RWPE2 (cell line): ENCODE data around the gene GRK2.
"Not testable (repeated sequence)": the region's sequence is repeated elsewhere in the genome, so short reads cannot be mapped to it uniquely, and the experiment has no call there.

Source experiments
- ATAC-seq: fragments of 200-7000 bp; cut with Tn5 transposase; 3 replicates; pipeline ENCODE4 v1.9.1; 2021; ENCODE audit warnings: low read depth
- DNase-seq: peaks from one replicate; pipeline ENCODE4 v3.0.0-alpha.2; 2020; ENCODE audit warnings: low spot score
- H3K27ac ChIP-seq: fragments of 450-650 bp; 2 replicates; pipeline ENCODE4 v1.5.1; 2017; ENCODE audit warnings: mild to moderate bottlenecking; ENCODE audit not compliant: poor library complexity, severe bottlenecking
- H3K27me3 ChIP-seq: fragments of 250-450 bp; sonication (Bioruptor Pico); 2 replicates; pipeline ENCODE4 v1.5.1; 2021; ENCODE audit warnings: mild to moderate bottlenecking, moderate library complexity; ENCODE audit not compliant: insufficient read depth, poor library complexity, severe bottlenecking
- H3K36me3 ChIP-seq: fragments of 250-450 bp; sonication (Bioruptor Pico); 2 replicates; pipeline ENCODE4 v1.5.1; 2020; ENCODE audit warnings: low read depth, mild to moderate bottlenecking, moderate library complexity
- H3K4me1 ChIP-seq: fragments of 250-450 bp; sonication (Bioruptor Pico); 2 replicates; pipeline ENCODE4 v1.5.1; 2021; ENCODE audit warnings: mild to moderate bottlenecking, moderate library complexity; ENCODE audit not compliant: insufficient read depth, poor library complexity, severe bottlenecking
- H3K4me3 ChIP-seq: fragments of 250-450 bp; sonication (Bioruptor Pico); 2 replicates; pipeline ENCODE4 v1.5.1; 2021; ENCODE audit warnings: mild to moderate bottlenecking, moderate library complexity; ENCODE audit not compliant: severe bottlenecking
- H3K9me3 ChIP-seq: fragments of 250-450 bp; sonication (Bioruptor Pico); 2 replicates; pipeline ENCODE4 v1.5.1; 2021; ENCODE audit warnings: mild to moderate bottlenecking, moderate library complexity; ENCODE audit not compliant: severe bottlenecking
- CTCF ChIP-seq: fragments of 450-650 bp; IDR thresholded peaks from one replicate; pipeline ENCODE4 v1.5.1; 2017; ENCODE audit warnings: mild to moderate bottlenecking, moderate library complexity; ENCODE audit not compliant: poor library complexity, severe bottlenecking

The GRK2 gene

GRCh38 chr11:67266449-67267187 lies at the start of gene GRK2:
Gene GRK2, plus strand, starts transcription at chr11:67266473. Its CDS starts 227 bp downstream, at chr11:67266700.
- peak; percentile 1 for TF ChIP-seq CTCF
- Histone ChIP-seq H3K36me3 (peaks cover 24% of the 10 kb centered on the region), H3K27ac (peak within 1 kb of the TSS; percentile 83), H3K27me3 (no peaks in the 10 kb centered on the region), H3K4me3 (peak within 1 kb of the TSS; percentile 97), H3K9me3 (no peaks in the 10 kb centered on the region), H3K4me1 (peaks cover 44% of the 10 kb centered on the region)
- no peak for DNase-seq
- 0 out of 3 replicates have a peak, but pooled peaks have one; percentile 6 for ATAC-seq

- Histone ChIP-seq H3K27ac (no peak overlapping the region), H3K27me3 (no peaks in the 10 kb centered on the region), H3K36me3 (peaks cover 69% of the 10 kb centered on the region), H3K4me1 (no peaks in the 10 kb centered on the region), H3K4me3 (no peak overlapping the region), H3K9me3 (no peaks in the 10 kb centered on the region)
- no peak for DNase-seq
- ATAC-seq = no peak
- no peak for TF ChIP-seq CTCF
These were observed 38.5 kb upstream of the GRK2 start for GRCh38 chr11:67227726-67228125.

- Histone ChIP-seq H3K36me3 (peaks cover 68% of the 10 kb centered on the region), H3K27ac (no peak overlapping the region), H3K9me3 (no peaks in the 10 kb centered on the region), H3K27me3 (no peaks in the 10 kb centered on the region), H3K4me3 (no peak overlapping the region), H3K4me1 (no peaks in the 10 kb centered on the region)
- no peak for ATAC-seq
- DNase-seq = no peak
- no peak for TF ChIP-seq CTCF
These were observed 35.9 kb upstream of the GRK2 start for GRCh38 chr11:67230406-67230805.

- Histone ChIP-seq H3K27me3 (no peaks in the 10 kb centered on the region), H3K27ac (no peak overlapping the region), H3K4me3 (no peak overlapping the region), H3K36me3 (peaks cover 64% of the 10 kb centered on the region), H3K9me3 (no peaks in the 10 kb centered on the region), H3K4me1 (no peaks in the 10 kb centered on the region)
- DNase-seq (no peak), ATAC-seq (no peak)
- no peak for TF ChIP-seq CTCF
These were observed 35.4 kb upstream of the GRK2 start for GRCh38 chr11:67230886-67231285.

- DNase-seq = no peak
- no peaks in the 10 kb centered on the region for H3K27me3 ChIP-seq
- TF ChIP-seq CTCF = no peak
- peaks cover 46% of the 10 kb centered on the region for H3K36me3 ChIP-seq
- no peak overlapping the region for H3K27ac ChIP-seq
- H3K9me3 ChIP-seq = no peaks in the 10 kb centered on the region
- H3K4me1 ChIP-seq = peaks cover 5% of the 10 kb centered on the region
- ATAC-seq = no peak
- no peak overlapping the region for H3K4me3 ChIP-seq
These were observed 32.6 kb upstream of the GRK2 start for GRCh38 chr11:67233584-67234190.

- Histone ChIP-seq H3K36me3 (peaks cover 37% of the 10 kb centered on the region), H3K4me1 (peaks cover 13% of the 10 kb centered on the region)
- H3K27ac ChIP-seq, H3K4me3 ChIP-seq, H3K9me3 ChIP-seq, DNase-seq, H3K27me3 ChIP-seq, ATAC-seq: not testable (repeated sequence)
These were observed 31.7 kb upstream of the GRK2 start for GRCh38 chr11:67234571-67234970.
